Measurements from ENCODE around the gene RFNG. TPM values are rescaled to one million over a fixed set of nuclear protein-coding genes. Genes with fewer than 3 reads are reported as not detected.

RFNG gene
- total and polyA plus RNA-seq, 2 of the 13 experiments (the other 11 are each of a cell fraction or from before 2014, with no cell fraction given), result 61.4 to 64.0 TPM

DNA sequence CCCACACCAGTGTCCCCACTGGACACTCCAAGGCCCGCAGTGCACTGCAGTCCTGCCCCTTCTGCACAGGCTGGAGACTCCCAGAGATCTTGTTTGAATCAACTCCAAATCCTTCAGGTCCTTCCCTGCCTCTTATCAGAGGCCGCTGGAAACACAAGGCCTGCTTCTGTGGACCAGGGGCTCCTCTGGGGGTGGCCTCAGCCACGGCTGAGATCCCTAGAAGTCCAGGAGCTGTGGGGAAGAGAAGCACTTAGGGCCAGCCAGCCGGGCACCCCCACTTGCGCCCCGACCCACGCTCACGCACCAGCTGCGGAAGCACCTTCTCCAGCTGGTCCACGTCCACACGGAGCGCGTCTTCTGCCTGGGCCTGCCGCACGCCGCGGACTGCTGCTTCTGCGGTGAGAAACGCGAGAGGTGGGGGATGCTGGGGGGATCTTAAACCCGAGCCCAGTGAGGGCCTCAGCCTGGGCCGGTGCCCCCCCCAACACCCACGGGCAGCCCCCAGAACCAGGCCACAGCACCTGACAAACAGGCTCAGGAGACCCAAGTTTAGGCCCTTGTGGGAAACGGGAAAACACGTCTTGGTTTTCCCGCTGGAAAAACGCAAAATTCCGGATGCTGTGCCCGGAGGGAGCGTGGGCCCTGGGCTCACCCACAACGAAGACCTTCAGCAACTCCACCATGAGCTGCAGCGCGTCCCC, 32.5 kb downstream of the RFNG start (continued):
- TF ChIP-seq, protein P1, sequence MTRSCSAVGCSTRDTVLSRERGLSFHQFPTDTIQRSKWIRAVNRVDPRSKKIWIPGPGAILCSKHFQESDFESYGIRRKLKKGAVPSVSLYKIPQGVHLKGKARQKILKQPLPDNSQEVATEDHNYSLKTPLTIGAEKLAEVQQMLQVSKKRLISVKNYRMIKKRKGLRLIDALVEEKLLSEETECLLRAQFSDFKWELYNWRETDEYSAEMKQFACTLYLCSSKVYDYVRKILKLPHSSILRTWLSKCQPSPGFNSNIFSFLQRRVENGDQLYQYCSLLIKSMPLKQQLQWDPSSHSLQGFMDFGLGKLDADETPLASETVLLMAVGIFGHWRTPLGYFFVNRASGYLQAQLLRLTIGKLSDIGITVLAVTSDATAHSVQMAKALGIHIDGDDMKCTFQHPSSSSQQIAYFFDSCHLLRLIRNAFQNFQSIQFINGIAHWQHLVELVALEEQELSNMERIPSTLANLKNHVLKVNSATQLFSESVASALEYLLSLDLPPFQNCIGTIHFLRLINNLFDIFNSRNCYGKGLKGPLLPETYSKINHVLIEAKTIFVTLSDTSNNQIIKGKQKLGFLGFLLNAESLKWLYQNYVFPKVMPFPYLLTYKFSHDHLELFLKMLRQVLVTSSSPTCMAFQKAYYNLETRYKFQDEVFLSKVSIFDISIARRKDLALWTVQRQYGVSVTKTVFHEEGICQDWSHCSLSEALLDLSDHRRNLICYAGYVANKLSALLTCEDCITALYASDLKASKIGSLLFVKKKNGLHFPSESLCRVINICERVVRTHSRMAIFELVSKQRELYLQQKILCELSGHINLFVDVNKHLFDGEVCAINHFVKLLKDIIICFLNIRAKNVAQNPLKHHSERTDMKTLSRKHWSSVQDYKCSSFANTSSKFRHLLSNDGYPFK (CRISPR knock-in tag; IDR thresholded peaks at IDR 0.05; ENCODE audit: borderline replicate concordance), result no peak
- TF ChIP-seq SKI (IDR thresholded peaks at IDR 0.05; ENCODE audit: partially characterized antibody) (no peak), SATB2 (CRISPR knock-in tag; IDR thresholded peaks at IDR 0.05) (no peak), SMARCE1 (IDR thresholded peaks at IDR 0.05; ENCODE audit: borderline replicate concordance) (no peak), CCAR2 (optimal IDR thresholded peaks at IDR 0.05; ENCODE audit: low read depth, low read length) (no peak), MED8 (CRISPR knock-in tag; IDR thresholded peaks at IDR 0.05; ENCODE audit: insufficient replicate concordance) (no peak), RAD21 (CRISPR knock-in tag; IDR thresholded peaks at IDR 0.05) (no peak), RFX3 (CRISPR knock-in tag; IDR thresholded peaks at IDR 0.05) (no peak), ZSCAN20 (CRISPR knock-in tag; IDR thresholded peaks at IDR 0.05; ENCODE audit: borderline replicate concordance) (no peak), ZNF564 (CRISPR knock-in tag; IDR thresholded peaks at IDR 0.05) (no peak), ZNF33A (CRISPR knock-in tag; IDR thresholded peaks at IDR 0.05; ENCODE audit: borderline replicate concordance) (no peak), ZNF841 (CRISPR knock-in tag; IDR thresholded peaks at IDR 0.05; ENCODE audit: borderline replicate concordance) (no peak), SIX1 (CRISPR knock-in tag; IDR thresholded peaks at IDR 0.05; ENCODE audit: borderline replicate concordance) (no peak), ELF3 (CRISPR knock-in tag; IDR thresholded peaks at IDR 0.05) (no peak), HNF4G (IDR thresholded peaks at IDR 0.05; ENCODE audit: borderline replicate concordance, low read depth, low read length) (no peak), HNF4G (CRISPR knock-in tag; IDR thresholded peaks at IDR 0.05; ENCODE audit: borderline replicate concordance, low read depth) (no peak), ZNF569 (CRISPR knock-in tag; IDR thresholded peaks at IDR 0.05; ENCODE audit: borderline replicate concordance) (no peak), ZNF777 (CRISPR knock-in tag; IDR thresholded peaks at IDR 0.05) (peak; percentile 44; the same call in 1 of the 2 replicates), SNRNP70 (IDR thresholded peaks at IDR 0.05; ENCODE audit: low read depth, low read length) (no peak), LCORL (IDR thresholded peaks at IDR 0.05) (no peak), LCORL (CRISPR knock-in tag; IDR thresholded peaks at IDR 0.05) (no peak), ZNF317 (CRISPR knock-in tag; IDR thresholded peaks at IDR 0.05) (no peak), FOXM1 (CRISPR knock-in tag; IDR thresholded peaks at IDR 0.05) (no peak), ZFP37 (CRISPR knock-in tag; IDR thresholded peaks at IDR 0.05; ENCODE audit: borderline replicate concordance) (no peak), ZNF230 (CRISPR knock-in tag; IDR thresholded peaks at IDR 0.05) (no peak)
- TF ChIP-seq, protein P2, sequence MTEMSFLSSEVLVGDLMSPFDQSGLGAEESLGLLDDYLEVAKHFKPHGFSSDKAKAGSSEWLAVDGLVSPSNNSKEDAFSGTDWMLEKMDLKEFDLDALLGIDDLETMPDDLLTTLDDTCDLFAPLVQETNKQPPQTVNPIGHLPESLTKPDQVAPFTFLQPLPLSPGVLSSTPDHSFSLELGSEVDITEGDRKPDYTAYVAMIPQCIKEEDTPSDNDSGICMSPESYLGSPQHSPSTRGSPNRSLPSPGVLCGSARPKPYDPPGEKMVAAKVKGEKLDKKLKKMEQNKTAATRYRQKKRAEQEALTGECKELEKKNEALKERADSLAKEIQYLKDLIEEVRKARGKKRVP (CRISPR knock-in tag; IDR thresholded peaks at IDR 0.05), result no peak
- TF ChIP-seq, protein P3, sequence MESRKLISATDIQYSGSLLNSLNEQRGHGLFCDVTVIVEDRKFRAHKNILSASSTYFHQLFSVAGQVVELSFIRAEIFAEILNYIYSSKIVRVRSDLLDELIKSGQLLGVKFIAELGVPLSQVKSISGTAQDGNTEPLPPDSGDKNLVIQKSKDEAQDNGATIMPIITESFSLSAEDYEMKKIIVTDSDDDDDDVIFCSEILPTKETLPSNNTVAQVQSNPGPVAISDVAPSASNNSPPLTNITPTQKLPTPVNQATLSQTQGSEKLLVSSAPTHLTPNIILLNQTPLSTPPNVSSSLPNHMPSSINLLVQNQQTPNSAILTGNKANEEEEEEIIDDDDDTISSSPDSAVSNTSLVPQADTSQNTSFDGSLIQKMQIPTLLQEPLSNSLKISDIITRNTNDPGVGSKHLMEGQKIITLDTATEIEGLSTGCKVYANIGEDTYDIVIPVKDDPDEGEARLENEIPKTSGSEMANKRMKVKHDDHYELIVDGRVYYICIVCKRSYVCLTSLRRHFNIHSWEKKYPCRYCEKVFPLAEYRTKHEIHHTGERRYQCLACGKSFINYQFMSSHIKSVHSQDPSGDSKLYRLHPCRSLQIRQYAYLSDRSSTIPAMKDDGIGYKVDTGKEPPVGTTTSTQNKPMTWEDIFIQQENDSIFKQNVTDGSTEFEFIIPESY (CRISPR knock-in tag; IDR thresholded peaks at IDR 0.05), result peak; percentile 55; the same call in 1 of the 2 replicates
